H9 (cell line): ENCODE data around the gene HPCAL1. TPM values are rescaled to one million over a fixed set of nuclear protein-coding genes. Genes with fewer than 3 reads are reported as not detected.
A peak's percentile ranks its signal among the peaks of the same experiment; 100 is the strongest.

Experiments
- DNase-seq: peaks from one replicate; pipeline ENCODE4 v3.0.0-alpha.2; 2017
- H2AFZ ChIP-seq: one replicate; pipeline ENCODE4 v1.6.1; 2013; ENCODE audit warnings: mild to moderate bottlenecking, low read length, control low read depth, moderate library complexity
- H2AK5ac ChIP-seq: 2 replicates; pipeline ENCODE4 v1.6.1; 2013; ENCODE audit warnings: low read length, control low read depth, mixed read lengths; ENCODE audit not compliant: insufficient read length
- H2BK120ac ChIP-seq: one replicate; pipeline ENCODE4 v1.6.1; 2013; ENCODE audit warnings: low read depth, mild to moderate bottlenecking, low read length, control low read depth, inconsistent platforms; ENCODE audit not compliant: poor library complexity, severe bottlenecking
- H2BK12ac ChIP-seq: 2 replicates; pipeline ENCODE4 v1.6.1; 2013; ENCODE audit warnings: low read length, control low read depth, mixed read lengths, low read depth; ENCODE audit not compliant: insufficient read length
- H2BK15ac ChIP-seq: 2 replicates; pipeline ENCODE4 v1.6.1; 2013; ENCODE audit warnings: low read depth, low read length, control low read depth
- H2BK20ac ChIP-seq: one replicate; pipeline ENCODE4 v1.6.1; 2013; ENCODE audit warnings: low read depth, mild to moderate bottlenecking, low read length, control low read depth, inconsistent platforms; ENCODE audit not compliant: poor library complexity, severe bottlenecking
- H2BK5ac ChIP-seq: 2 replicates; pipeline ENCODE4 v1.6.1; 2013; ENCODE audit warnings: low read length, control low read depth, mixed read lengths; ENCODE audit not compliant: insufficient read length
- H3K14ac ChIP-seq: 2 replicates; pipeline ENCODE4 v1.6.1; 2013; ENCODE audit warnings: low read length, control low read depth; ENCODE audit not compliant: insufficient read depth
- H3K18ac ChIP-seq: 2 replicates; pipeline ENCODE4 v1.6.1; 2013; ENCODE audit warnings: low read depth, mild to moderate bottlenecking, mixed read lengths, low read length, control low read depth; ENCODE audit not compliant: insufficient read length
- H3K23ac ChIP-seq: 2 replicates; pipeline ENCODE4 v1.6.1; 2013; ENCODE audit warnings: low read length, control low read depth, mixed read lengths, low read depth; ENCODE audit not compliant: insufficient read length
- H3K23me2 ChIP-seq: 2 replicates; pipeline ENCODE4 v1.6.1; 2013; ENCODE audit warnings: low read depth, mild to moderate bottlenecking, mixed read lengths, low read length, control low read depth; ENCODE audit not compliant: insufficient read length, poor library complexity, severe bottlenecking
- H3K27ac ChIP-seq: 2 replicates; pipeline ENCODE4 v1.5.1; 2013; ENCODE audit warnings: low read length, control low read depth, mixed read lengths, low read depth; ENCODE audit not compliant: insufficient read length
- H3K27me3 ChIP-seq: 2 replicates; pipeline ENCODE4 v1.6.1; 2013; ENCODE audit warnings: low read length, control low read depth, inconsistent platforms; ENCODE audit not compliant: insufficient read depth
- H3K4ac ChIP-seq: 2 replicates; pipeline ENCODE4 v1.6.1; 2013; ENCODE audit warnings: low read depth, mild to moderate bottlenecking, control low read depth, inconsistent platforms, low read length, moderate library complexity
- H3K4me1 ChIP-seq: 2 replicates; pipeline ENCODE4 v1.6.1; 2013; ENCODE audit warnings: low read length, control low read depth, inconsistent platforms; ENCODE audit not compliant: insufficient read depth
- H3K4me2 ChIP-seq: 2 replicates; pipeline ENCODE4 v1.6.1; 2013; ENCODE audit warnings: low read length, control low read depth, mixed read lengths; ENCODE audit not compliant: insufficient read length, insufficient read depth
- H3K56ac ChIP-seq: 2 replicates; pipeline ENCODE4 v1.6.1; 2013; ENCODE audit warnings: low read depth, mild to moderate bottlenecking, mixed read lengths, low read length, control low read depth; ENCODE audit not compliant: insufficient read length
- H3K79me1 ChIP-seq: 2 replicates; pipeline ENCODE4 v1.6.1; 2013; ENCODE audit warnings: low read depth, mild to moderate bottlenecking, moderate library complexity, low read length, control low read depth, inconsistent platforms; ENCODE audit not compliant: insufficient read depth, poor library complexity, severe bottlenecking
- H3K79me2 ChIP-seq: 2 replicates; pipeline ENCODE4 v1.6.1; 2013; ENCODE audit warnings: low read length, control low read depth, inconsistent platforms; ENCODE audit not compliant: insufficient read depth
- H3K9ac ChIP-seq: 2 replicates; pipeline ENCODE4 v1.6.1; 2013; ENCODE audit warnings: low read length, control low read depth, mixed read lengths; ENCODE audit not compliant: insufficient read length; ENCODE audit errors: extremely low read depth
- H3K9me3 ChIP-seq: one replicate; pipeline ENCODE4 v1.6.1; 2013; ENCODE audit warnings: low read depth, low read length, inconsistent platforms; ENCODE audit not compliant: control insufficient read depth
- H3T11ph ChIP-seq: one replicate; pipeline ENCODE4 v1.6.1; 2013; ENCODE audit warnings: mild to moderate bottlenecking, low read length, control low read depth, inconsistent platforms
- H4K20me1 ChIP-seq: one replicate; pipeline ENCODE4 v1.6.1; 2013; ENCODE audit not compliant: control insufficient read depth, insufficient read length, insufficient read depth
- H4K5ac ChIP-seq: 2 replicates; pipeline ENCODE4 v1.6.1; 2013; ENCODE audit warnings: low read depth, mild to moderate bottlenecking, mixed read lengths, low read length, control low read depth; ENCODE audit not compliant: insufficient read length
- H4K8ac ChIP-seq: replicated peaks from 2 replicates; pipeline ENCODE4 v1.6.1; 2013; ENCODE audit warnings: low read length, control low read depth, mixed read lengths, low read depth; ENCODE audit not compliant: insufficient read length
- H4K91ac ChIP-seq: 2 replicates; pipeline ENCODE4 v1.6.1; 2013; ENCODE audit warnings: low read depth, mild to moderate bottlenecking, moderate library complexity, mixed read lengths, low read length, control low read depth; ENCODE audit not compliant: insufficient read length
- H3K27ac Mint-ChIP-seq, 3 experiments: 2 replicates in 2 of 3; 3 replicates in 1 of 3; pipeline ENCODE4 v1.8.0; 2020 to 2021; ENCODE audit warnings: mixed read lengths in 3 of 3, mild to moderate bottlenecking in 1 of 3, moderate library complexity in 1 of 3
- H3K27me3 Mint-ChIP-seq: 2 replicates; pipeline ENCODE4 v1.8.0; 2021; ENCODE audit warnings: low read depth, mild to moderate bottlenecking, moderate library complexity, mixed read lengths
- H3K36me3 Mint-ChIP-seq, 3 experiments: 2 replicates in 2 of 3; 3 replicates in 1 of 3; pipeline ENCODE4 v1.8.0; 2020 to 2021; ENCODE audit warnings: low read depth in 3 of 3, mixed read lengths in 3 of 3; ENCODE audit not compliant: insufficient read depth in 1 of 3
- H3K4me1 Mint-ChIP-seq, 2 experiments: 2 replicates each; pipeline ENCODE4 v1.8.0; 2020; ENCODE audit warnings: mixed read lengths in 2 of 2
- H3K4me3 Mint-ChIP-seq, 2 experiments: 2 replicates in 1 of 2; 3 replicates in 1 of 2; pipeline ENCODE4 v1.8.0; 2020 to 2021; ENCODE audit warnings: mild to moderate bottlenecking in 2 of 2, mixed read lengths in 2 of 2, moderate library complexity in 1 of 2
- H3K9me3 Mint-ChIP-seq, 2 experiments: 2 replicates in 1 of 2; 3 replicates in 1 of 2; pipeline ENCODE4 v1.8.0; 2020; ENCODE audit warnings: mild to moderate bottlenecking in 2 of 2, mixed read lengths in 2 of 2, moderate library complexity in 1 of 2
- CTCF ChIP-seq: fragments of 200-600 bp; sonication (generic); conservative IDR thresholded peaks from 3 replicates; pipeline ENCODE4 v1.8.0; 2021; ENCODE audit warnings: antibody characterized with exemption, mild to moderate bottlenecking
- WGBS: extraction: QIAGEN DNeasy Blood & Tissue Kit; methylation state at CpG from one replicate; pipeline ENCODE4 v1.1.7; 2013; ENCODE audit warnings: missing lambda C conversion rate, low lambda C conversion rate, mixed read lengths; ENCODE audit not compliant: insufficient read length; ENCODE audit errors: extremely low coverage; 5-methylcytosine and 5-hydroxymethylcytosine counted together
- total RNA-seq: library from RNA; stranded (reverse); gene quantifications from 2 replicates; pipeline ENCODE4 v1.2.1, GENCODE V29; 2021

Gene HPCAL1
- total RNA-seq, 1 experiment from 2014 or later = 4.7 TPM

GRCh38 chr2:10406016-10406415 lies 103.3 kb downstream of the HPCAL1 start:
- peaks cover 17 to 31% of the 10 kb centered on the region in 2 experiments for H3K4me1 Mint-ChIP-seq
- H3K9me3 Mint-ChIP-seq = no peaks in the 10 kb centered on the region

More at GRCh38 chr2:10406016-10406415, 103.3 kb downstream of the HPCAL1 start:
- Histone ChIP-seq H4K5ac (no peak overlapping the region), H4K91ac (no peak overlapping the region), H4K8ac (no peak overlapping the region), H3K18ac (no peak overlapping the region), H3K79me2 (no peaks in the 10 kb centered on the region), H3K79me1 (no peaks in the 10 kb centered on the region), H3K27ac (no peak overlapping the region), H3K27me3 (no peaks in the 10 kb centered on the region), H3K14ac (no peak overlapping the region), H3K9me3 (no peaks in the 10 kb centered on the region), H3T11ph (no peak overlapping the region), H2BK20ac (no peak overlapping the region), H3K9ac (no peak overlapping the region), H2AFZ (no peak overlapping the region), H2BK15ac (no peak overlapping the region), H2BK12ac (no peak overlapping the region), H3K4me1 (no peaks in the 10 kb centered on the region; the same call in 1 of the 2 replicates), H3K23ac (no peak overlapping the region), H3K23me2 (no peaks in the 10 kb centered on the region), H3K56ac (no peak overlapping the region), H3K4me2 (no peak overlapping the region), H2BK5ac (no peak overlapping the region), H4K20me1 (no peaks in the 10 kb centered on the region), H2AK5ac (no peak overlapping the region), H3K4ac (no peak overlapping the region), H2BK120ac (no peak overlapping the region)
- peak overlapping the region in 1 of 3 experiments; percentile 52; a peak in 1 of 7 replicates for H3K27ac Mint-ChIP-seq
- H3K4me3 Mint-ChIP-seq = no peak overlapping the region
- no peak for DNase-seq
- TF ChIP-seq CTCF = no peak
- peaks cover 2% of the 10 kb centered on the region; the same call in 1 of the 2 replicates for H3K27me3 Mint-ChIP-seq
- no CpG with 5 or more reads among the region's 10 CpGs for WGBS
- H3K36me3 Mint-ChIP-seq = no peaks in the 10 kb centered on the region
